Measurements from ENCODE around the gene MYOZ1. TPM values are rescaled to one million over a fixed set of nuclear protein-coding genes. Genes with fewer than 3 reads are reported as not detected.

Gene MYOZ1
- polyA plus RNA-seq, 1 of the 3 experiments (the other 2 are of a cell fraction), result 0.26 TPM

DNA sequence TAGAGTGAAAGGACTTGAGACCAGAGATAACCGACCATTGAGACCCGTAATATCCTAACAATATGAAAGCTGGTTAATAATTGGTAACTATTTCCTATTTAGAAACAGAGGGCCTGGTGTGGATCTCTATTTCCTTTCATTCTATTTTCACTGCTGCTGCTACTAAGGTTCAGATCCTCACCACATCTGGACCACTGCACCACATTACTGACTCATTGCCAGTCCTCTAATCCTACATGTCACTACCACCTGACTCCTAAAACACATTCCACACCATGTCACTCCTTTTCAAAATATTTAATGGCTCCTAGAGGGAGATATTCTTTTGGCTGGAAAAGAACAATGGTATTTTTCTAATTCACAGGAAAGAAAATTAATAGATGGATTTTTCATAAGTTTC is 56.5 kb downstream of the MYOZ1 start:
- H3K36me3 ChIP-seq (replicated peaks in 1 of 2; ENCODE audit: control insufficient read depth in 1 of 2, insufficient read depth in 2 of 2, low read length in 1 of 2), result no peaks in the 10 kb centered on the region
- no peaks in the 10 kb centered on the region for H3K27me3 ChIP-seq (ENCODE audit: insufficient read depth)
- H2AFZ ChIP-seq (ENCODE audit: low read depth), result no peak overlapping the region
- no peak overlapping the region for H3K27ac ChIP-seq (ENCODE audit: low read depth in 2 of 2, low read length in 1 of 2)
- no peak for TF ChIP-seq FOXJ3 (CRISPR knock-in tag; IDR thresholded peaks at IDR 0.05)
- TF ChIP-seq NRF1 (IDR thresholded peaks at IDR 0.05; ENCODE audit: low read depth, low read length), result no peak
- TF ChIP-seq MEF2A (IDR thresholded peaks at IDR 0.05; ENCODE audit: borderline replicate concordance, low read depth), result no peak
- TF ChIP-seq PBX3 (IDR thresholded peaks at IDR 0.05), result no peak
- TF ChIP-seq MAX (IDR thresholded peaks at IDR 0.05; ENCODE audit: low read depth), result no peak
- no peak for TF ChIP-seq RCOR1 (IDR thresholded peaks at IDR 0.05; ENCODE audit: low read length)
- TF ChIP-seq EZH2phosphoT487 (IDR thresholded peaks at IDR 0.05; ENCODE audit: borderline replicate concordance, low read depth), result no peak
- no peak for TF ChIP-seq POLR2AphosphoS5 (IDR thresholded peaks at IDR 0.05; ENCODE audit: low read depth, low read length)
- 97% methylated on average over 2 of the region's 2 CpGs for WGBS (ENCODE audit: low lambda C conversion rate)
- no peaks in the 10 kb centered on the region for H3K9me2 ChIP-seq
- no peaks in the 10 kb centered on the region for H3K9me3 ChIP-seq
- H3K4me1 ChIP-seq (ENCODE audit: control insufficient read depth in 1 of 2, insufficient read depth in 2 of 2, low read depth in 1 of 2, low read length in 1 of 2), result peaks cover 0 to 18% of the 10 kb centered on the region in 2 experiments; a peak in 3 of 4 replicates
- H4K20me1 ChIP-seq (ENCODE audit: insufficient read depth), result no peaks in the 10 kb centered on the region
- no peak overlapping the region for H3K9ac ChIP-seq
- H3K4me2 ChIP-seq, result no peak overlapping the region
- peaks cover 25% of the 10 kb centered on the region for H3F3A ChIP-seq (replicated peaks; ENCODE audit: insufficient read depth)
- H3K4me3 ChIP-seq (ENCODE audit: low read depth in 2 of 2, low read length in 1 of 2), result no peak overlapping the region
- CTCF ChIA-PET, result no interaction called here
- POLR2A ChIA-PET, result no interaction called here
- no peaks in the 10 kb centered on the region for H3K79me2 ChIP-seq (ENCODE audit: insufficient read depth)
- DNase-seq, result no peak

DNA sequence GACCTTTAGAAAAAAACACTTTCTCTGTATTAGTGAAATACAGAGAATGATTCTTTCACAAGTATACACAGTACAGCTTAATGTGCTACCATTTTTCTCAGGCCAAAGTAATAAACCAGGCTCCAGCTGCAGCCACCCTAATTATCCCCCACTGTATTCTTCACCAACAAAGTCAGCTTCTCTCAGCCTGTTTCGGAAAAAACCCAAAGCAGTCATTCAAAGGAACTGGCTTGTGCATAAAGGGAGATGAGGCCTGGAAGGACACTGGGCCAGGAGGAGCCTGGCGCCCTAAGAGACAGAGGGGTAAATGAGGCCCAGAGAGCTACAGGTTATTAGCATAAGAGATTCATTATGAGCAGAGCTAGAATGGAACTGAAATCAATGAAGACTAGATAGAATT is 59.4 kb downstream of the MYOZ1 start:
- Histone ChIP-seq H2AFZ (ENCODE audit: low read depth) (no peak overlapping the region), H3K4me2 (no peak overlapping the region), H3K79me2 (ENCODE audit: insufficient read depth) (no peaks in the 10 kb centered on the region), H3K9me2 (no peaks in the 10 kb centered on the region), H3K27me3 (ENCODE audit: insufficient read depth) (no peaks in the 10 kb centered on the region), H3K36me3 (replicated peaks in 1 of 2; ENCODE audit: control insufficient read depth in 1 of 2, insufficient read depth in 2 of 2, low read length in 1 of 2) (no peaks in the 10 kb centered on the region), H3K4me3 (ENCODE audit: low read depth in 2 of 2, low read length in 1 of 2) (no peak overlapping the region), H3K27ac (ENCODE audit: low read depth in 2 of 2, low read length in 1 of 2) (no peak overlapping the region), H3K9ac (no peak overlapping the region), H3F3A (replicated peaks; ENCODE audit: insufficient read depth) (peaks cover 18% of the 10 kb centered on the region), H4K20me1 (ENCODE audit: insufficient read depth) (no peaks in the 10 kb centered on the region), H3K4me1 (ENCODE audit: control insufficient read depth in 1 of 2, insufficient read depth in 2 of 2, low read depth in 1 of 2, low read length in 1 of 2) (peaks cover 0 to 1% of the 10 kb centered on the region in 2 experiments; a peak in 3 of 4 replicates), H3K9me3 (no peaks in the 10 kb centered on the region)
- CTCF ChIA-PET, result interaction anchor here (1.7 kb wide), 1 partner anchor 62 kb away, joined by 4 read pairs; no protein-coding TSS in a partner anchor
- no peak for DNase-seq
- 96% methylated on average over 2 of the region's 2 CpGs for WGBS (ENCODE audit: low lambda C conversion rate)
- POLR2A ChIA-PET, result no interaction called here
- TF ChIP-seq MEF2A (IDR thresholded peaks at IDR 0.05; ENCODE audit: borderline replicate concordance, low read depth), result no peak
- TF ChIP-seq RAD21 (IDR thresholded peaks at IDR 0.05; ENCODE audit: low read length), result no peak
- no peak for TF ChIP-seq GABPA (IDR thresholded peaks at IDR 0.05; ENCODE audit: low read depth)
- no peak for TF ChIP-seq TEAD4 (IDR thresholded peaks at IDR 0.05; ENCODE audit: borderline replicate concordance, insufficient read depth)
- no peak for TF ChIP-seq ZBTB33 (IDR thresholded peaks at IDR 0.05; ENCODE audit: borderline replicate concordance, low read depth)
- no peak for TF ChIP-seq RFX5 (IDR thresholded peaks at IDR 0.05; ENCODE audit: low read length)
- TF ChIP-seq PBX3 (IDR thresholded peaks at IDR 0.05), result no peak
- TF ChIP-seq, protein P1, sequence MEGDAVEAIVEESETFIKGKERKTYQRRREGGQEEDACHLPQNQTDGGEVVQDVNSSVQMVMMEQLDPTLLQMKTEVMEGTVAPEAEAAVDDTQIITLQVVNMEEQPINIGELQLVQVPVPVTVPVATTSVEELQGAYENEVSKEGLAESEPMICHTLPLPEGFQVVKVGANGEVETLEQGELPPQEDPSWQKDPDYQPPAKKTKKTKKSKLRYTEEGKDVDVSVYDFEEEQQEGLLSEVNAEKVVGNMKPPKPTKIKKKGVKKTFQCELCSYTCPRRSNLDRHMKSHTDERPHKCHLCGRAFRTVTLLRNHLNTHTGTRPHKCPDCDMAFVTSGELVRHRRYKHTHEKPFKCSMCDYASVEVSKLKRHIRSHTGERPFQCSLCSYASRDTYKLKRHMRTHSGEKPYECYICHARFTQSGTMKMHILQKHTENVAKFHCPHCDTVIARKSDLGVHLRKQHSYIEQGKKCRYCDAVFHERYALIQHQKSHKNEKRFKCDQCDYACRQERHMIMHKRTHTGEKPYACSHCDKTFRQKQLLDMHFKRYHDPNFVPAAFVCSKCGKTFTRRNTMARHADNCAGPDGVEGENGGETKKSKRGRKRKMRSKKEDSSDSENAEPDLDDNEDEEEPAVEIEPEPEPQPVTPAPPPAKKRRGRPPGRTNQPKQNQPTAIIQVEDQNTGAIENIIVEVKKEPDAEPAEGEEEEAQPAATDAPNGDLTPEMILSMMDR (IDR thresholded peaks at IDR 0.05), result no peak
- no peak for TF ChIP-seq YY1 (IDR thresholded peaks at IDR 0.05; ENCODE audit: low read depth)
- TF ChIP-seq EZH2phosphoT487 (IDR thresholded peaks at IDR 0.05; ENCODE audit: borderline replicate concordance, low read depth), result no peak
- TF ChIP-seq, protein P2, sequence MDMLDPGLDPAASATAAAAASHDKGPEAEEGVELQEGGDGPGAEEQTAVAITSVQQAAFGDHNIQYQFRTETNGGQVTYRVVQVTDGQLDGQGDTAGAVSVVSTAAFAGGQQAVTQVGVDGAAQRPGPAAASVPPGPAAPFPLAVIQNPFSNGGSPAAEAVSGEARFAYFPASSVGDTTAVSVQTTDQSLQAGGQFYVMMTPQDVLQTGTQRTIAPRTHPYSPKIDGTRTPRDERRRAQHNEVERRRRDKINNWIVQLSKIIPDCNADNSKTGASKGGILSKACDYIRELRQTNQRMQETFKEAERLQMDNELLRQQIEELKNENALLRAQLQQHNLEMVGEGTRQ (IDR thresholded peaks at IDR 0.05; ENCODE audit: borderline replicate concordance, low read depth, low read length), result no peak
- TF ChIP-seq CHD2 (IDR thresholded peaks at IDR 0.05; ENCODE audit: low read length, partially characterized antibody), result no peak
- no peak for TF ChIP-seq GATA2 (CRISPR knock-in tag; IDR thresholded peaks at IDR 0.05)
